Measurements from ENCODE around the gene HADH. TPM values are rescaled to one million over a fixed set of nuclear protein-coding genes. Genes with fewer than 3 reads are reported as not detected.
"Not testable (repeated sequence)": the region's sequence is repeated elsewhere in the genome, so short reads cannot be mapped to it uniquely, and the experiment has no call there.

Gene HADH
- total RNA-seq, 2 experiments from 2014 or later: 42.7 TPM

- CTCF ChIA-PET: no interaction called here
Observed at GRCh38 chr4:108024878-108025165, 35.1 kb downstream of the HADH start.

GRCh38 chr4:108029016-108029720 lies 39.5 kb downstream of the HADH start:
- POLR2A ChIA-PET: no interaction called here
- CTCF ChIA-PET: interaction anchor here (0.7 to 3.2 kb wide), 4 partner anchors 10 to 1683 kb away, joined by 3 to 19 read pairs (median 3); no protein-coding TSS in a partner anchor

More at GRCh38 chr4:108024878-108025165, 35.1 kb downstream of the HADH start:
- POLR2A ChIA-PET: no interaction called here

GRCh38 chr4:108029731-108030130 lies 40.0 kb downstream of the HADH start:
- CTCF ChIA-PET: interaction anchor here (0.6 to 3.2 kb wide), 5 partner anchors 10 to 447 kb away, joined by 3 to 19 read pairs (median 4); no protein-coding TSS in a partner anchor
- POLR2A ChIA-PET: interaction anchor here (0.7 to 1.2 kb wide), 2 partner anchors 40 to 139 kb away, joined by 3 to 4 read pairs; partner anchors contain the start of genes HADH and LEF1

- ChIA-PET CTCF (interaction anchor here (0.6 to 3.2 kb wide), 6 partner anchors 11 to 446 kb away, joined by 3 to 19 read pairs (median 4); no protein-coding TSS in a partner anchor), POLR2A (interaction anchor here (0.7 to 1.2 kb wide), 2 partner anchors 41 to 138 kb away, joined by 3 to 4 read pairs; partner anchors contain the start of genes HADH and LEF1)
Observed at GRCh38 chr4:108030332-108030731, 40.6 kb downstream of the HADH start.

DNA sequence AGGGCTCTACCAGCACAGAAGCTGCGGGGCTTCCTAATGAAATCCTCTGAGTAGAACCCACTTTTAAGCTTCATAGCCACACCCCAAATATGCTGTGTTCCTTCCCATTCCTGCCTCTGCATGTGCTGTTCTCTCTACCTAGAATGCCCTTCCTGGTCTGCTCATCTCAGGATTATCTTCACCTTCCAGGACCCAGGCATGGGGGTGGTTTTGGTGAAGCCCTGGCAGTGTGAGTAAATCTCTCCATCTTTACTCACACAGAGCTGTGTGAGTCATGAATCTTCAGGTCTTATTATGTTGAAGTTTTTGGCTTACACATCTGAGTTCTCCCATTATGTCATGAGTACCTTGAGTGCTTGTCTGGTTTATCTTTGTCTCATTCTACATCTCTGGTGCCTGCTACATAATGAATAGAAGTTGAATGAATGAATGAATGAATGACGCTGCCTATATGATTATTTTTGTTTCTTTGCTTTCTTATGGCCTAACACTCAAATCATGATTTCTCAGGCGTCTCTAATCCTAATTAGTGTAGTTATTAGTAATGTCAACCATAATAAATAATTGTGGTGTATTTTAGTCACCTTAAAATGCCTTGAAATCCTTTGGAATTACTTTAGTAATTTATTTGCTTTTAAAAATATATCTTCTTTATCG lies 41.9 kb downstream of the HADH start:
- POLR2A ChIA-PET: no interaction called here

DNA sequence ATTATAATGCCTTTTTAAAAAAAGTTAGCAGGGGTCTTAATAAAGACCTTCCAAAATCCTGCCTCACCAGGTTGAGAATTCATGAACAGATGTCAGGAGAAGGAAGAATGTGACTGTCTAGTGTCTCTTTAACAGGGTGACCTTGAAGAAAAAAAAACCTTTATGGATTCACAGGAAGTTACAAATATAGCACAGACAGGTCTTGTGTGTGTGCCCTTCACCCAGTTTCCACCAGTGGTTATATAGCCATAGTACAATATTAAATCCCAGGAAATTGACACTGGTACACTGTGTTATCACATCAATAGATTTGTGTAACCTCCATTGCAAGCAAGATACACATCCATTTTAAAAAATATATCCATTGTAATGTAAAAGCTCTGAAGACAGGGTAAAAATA lies 43.7 kb downstream of the HADH start:
- POLR2A ChIA-PET: no interaction called here
- CTCF ChIA-PET: interaction anchor here (1.4 kb wide), 1 partner anchor 11 kb away, joined by 3 read pairs; no protein-coding TSS in a partner anchor

More for the DNA sequence above, 41.9 kb downstream of the HADH start:
- CTCF ChIA-PET: interaction anchor here (3.2 kb wide), 1 partner anchor 12 kb away, joined by 19 read pairs; no protein-coding TSS in a partner anchor

GRCh38 chr4:108034565-108034964 lies 44.9 kb downstream of the HADH start:
- ChIA-PET CTCF (no interaction called here), POLR2A (interaction anchor here (0.6 kb wide), 1 partner anchor 96 kb away, joined by 4 read pairs; no protein-coding TSS in a partner anchor)

GRCh38 chr4:108035691-108036090 lies 46.0 kb downstream of the HADH start:
- POLR2A ChIA-PET: interaction anchor here (0.6 kb wide), 1 partner anchor 592 kb away, joined by 4 read pairs; no protein-coding TSS in a partner anchor
- CTCF ChIA-PET: interaction anchor here (0.6 kb wide), 1 partner anchor 16 kb away, joined by 3 read pairs; no protein-coding TSS in a partner anchor

- ChIA-PET POLR2A (interaction anchor here (0.6 kb wide), 1 partner anchor 592 kb away, joined by 4 read pairs; no protein-coding TSS in a partner anchor), CTCF (interaction anchor here (0.6 kb wide), 1 partner anchor 16 kb away, joined by 3 read pairs; no protein-coding TSS in a partner anchor)
Observed at GRCh38 chr4:108036213-108036612, 46.5 kb downstream of the HADH start.

DNA sequence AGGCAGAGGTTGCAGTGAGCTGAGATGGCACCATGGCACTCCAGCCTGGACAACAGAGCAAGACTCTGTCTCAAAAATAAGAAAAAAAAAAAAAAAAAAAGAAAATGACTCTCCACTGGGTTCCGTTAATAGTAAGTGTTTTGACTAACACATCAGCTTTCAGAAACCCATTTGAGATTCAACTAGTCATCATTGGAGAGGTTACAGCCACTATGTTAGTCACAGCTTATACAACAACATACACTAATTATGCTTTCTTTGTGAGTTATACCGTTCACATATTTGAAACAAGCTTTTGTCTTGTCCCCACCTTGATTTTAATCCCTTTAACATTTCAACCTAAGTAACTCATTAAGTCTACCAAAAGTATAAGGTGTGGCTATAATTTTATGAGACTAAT lies 48.2 kb downstream of the HADH start:
- ChIA-PET POLR2A (no interaction called here), CTCF (interaction anchor here (0.7 kb wide), 1 partner anchor 545 kb away, joined by 5 read pairs; no protein-coding TSS in a partner anchor)

DNA sequence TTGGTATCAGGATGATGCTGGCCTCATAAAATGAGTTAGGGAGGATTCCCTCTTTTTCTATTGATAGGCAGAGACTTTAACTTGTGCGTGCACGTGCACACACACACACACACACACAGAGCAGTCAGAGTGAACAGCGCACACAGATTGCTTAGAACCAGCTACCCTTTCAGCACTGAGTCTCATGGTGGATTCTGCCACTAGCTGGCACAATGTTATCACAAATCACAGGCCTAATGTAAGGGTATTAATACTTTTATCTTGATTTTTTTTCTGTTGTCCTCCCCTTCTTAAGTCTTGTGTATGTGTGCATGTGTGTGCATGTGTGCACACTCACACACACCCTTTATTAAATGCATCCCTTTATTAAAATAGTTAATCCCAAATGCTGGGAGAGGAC lies 53.2 kb downstream of the HADH start:
- CTCF ChIA-PET: interaction anchor here (0.7 to 1.4 kb wide), 2 partner anchors 13 to 118 kb away, joined by 3 to 4 read pairs; no protein-coding TSS in a partner anchor
- POLR2A ChIA-PET: no interaction called here

GRCh38 chr4:108043526-108043925 lies 53.8 kb downstream of the HADH start:
- POLR2A ChIA-PET: no interaction called here
- CTCF ChIA-PET: interaction anchor here (1.4 kb wide), 1 partner anchor 13 kb away, joined by 4 read pairs; no protein-coding TSS in a partner anchor

GRCh38 chr4:108044951-108045686 lies 55.4 kb downstream of the HADH start:
- ChIA-PET POLR2A (no interaction called here), CTCF (no interaction called here)

DNA sequence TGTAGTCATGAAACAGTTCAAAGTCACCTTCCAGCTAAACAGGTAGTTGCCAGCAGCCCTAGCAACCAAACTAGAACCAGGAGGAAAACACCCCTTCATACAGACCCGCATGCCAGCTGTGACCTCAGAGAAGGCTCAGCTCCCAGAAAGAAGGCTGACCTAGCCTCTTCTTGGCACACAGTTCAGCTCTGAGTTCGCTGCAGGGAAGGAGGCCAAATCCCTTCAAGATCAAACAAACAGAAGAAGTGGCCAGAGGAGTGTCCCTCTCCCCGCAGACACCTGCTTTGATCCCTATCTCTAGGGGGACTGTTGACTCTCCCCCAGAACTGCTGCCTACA lies 56.0 kb downstream of the HADH start:
- POLR2A ChIA-PET: no interaction called here
- CTCF ChIA-PET: no interaction called here

DNA sequence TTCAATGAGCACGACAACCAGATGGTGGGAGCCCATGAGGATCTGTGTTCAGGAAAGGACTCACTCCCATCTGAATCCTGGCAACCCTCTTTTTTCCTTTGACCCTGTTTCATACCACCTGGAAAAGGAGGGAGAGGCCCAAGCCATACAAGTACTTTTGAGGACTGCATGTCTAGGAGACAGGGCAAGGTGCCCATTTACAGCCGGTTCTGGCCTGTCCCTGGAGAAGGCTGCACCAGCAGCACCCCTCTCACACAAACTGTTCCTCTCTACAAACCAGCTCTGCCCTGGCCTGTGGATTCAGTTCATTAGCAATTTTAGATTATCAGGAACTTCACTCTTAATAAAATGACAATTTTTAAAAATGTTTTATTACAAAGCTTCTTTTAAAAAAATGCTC lies 57.5 kb downstream of the HADH start:
- POLR2A ChIA-PET: no interaction called here
- CTCF ChIA-PET: no interaction called here

- ChIA-PET CTCF (no interaction called here), POLR2A (interaction anchor here (0.6 kb wide), 1 partner anchor 14 kb away, joined by 3 read pairs; no protein-coding TSS in a partner anchor)
Observed at GRCh38 chr4:108048157-108048556, 58.5 kb downstream of the HADH start.

- CTCF ChIA-PET: no interaction called here
- POLR2A ChIA-PET: no interaction called here
Observed at GRCh38 chr4:108048997-108049396, 59.3 kb downstream of the HADH start.

DNA sequence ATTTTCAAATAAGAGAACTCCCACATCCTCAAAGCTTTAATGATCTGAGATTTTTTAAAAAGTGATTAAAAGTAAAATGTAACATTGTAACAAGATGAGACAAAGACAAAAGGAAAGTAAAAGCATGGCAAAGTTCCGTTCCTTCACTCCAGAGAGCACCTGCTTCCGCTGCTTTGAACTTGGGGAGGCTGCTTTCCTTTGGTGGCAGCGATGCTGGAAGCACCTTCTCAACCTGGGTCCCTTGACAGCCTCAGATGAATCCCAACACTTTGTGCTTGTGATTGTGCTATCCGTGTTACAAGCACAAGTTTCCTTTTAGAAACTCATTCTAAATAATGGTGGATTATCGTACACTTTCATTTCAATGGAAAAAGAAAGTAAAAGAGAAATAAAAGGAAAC lies 59.7 kb downstream of the HADH start:
- POLR2A ChIA-PET: no interaction called here
- CTCF ChIA-PET: no interaction called here

- POLR2A ChIA-PET, CTCF ChIA-PET: not testable (repeated sequence)
Observed at GRCh38 chr4:108050166-108051111, 60.8 kb downstream of the HADH start.
